GM18867 (cell line): ENCODE measurements around the gene PCDHGB6.
"Not testable (repeated sequence)": the region's sequence is repeated elsewhere in the genome, so short reads cannot be mapped to it uniquely, and the experiment has no call there.

Experiments used
- ATAC-seq: cut with Tn5 transposase; IDR thresholded peaks from one replicate; pipeline ENCODE4 v1.9.1; 2021; ENCODE audit warnings: mild to moderate bottlenecking, moderate library complexity; ENCODE audit not compliant: unreplicated experiment

Gene PCDHGB6

DNA sequence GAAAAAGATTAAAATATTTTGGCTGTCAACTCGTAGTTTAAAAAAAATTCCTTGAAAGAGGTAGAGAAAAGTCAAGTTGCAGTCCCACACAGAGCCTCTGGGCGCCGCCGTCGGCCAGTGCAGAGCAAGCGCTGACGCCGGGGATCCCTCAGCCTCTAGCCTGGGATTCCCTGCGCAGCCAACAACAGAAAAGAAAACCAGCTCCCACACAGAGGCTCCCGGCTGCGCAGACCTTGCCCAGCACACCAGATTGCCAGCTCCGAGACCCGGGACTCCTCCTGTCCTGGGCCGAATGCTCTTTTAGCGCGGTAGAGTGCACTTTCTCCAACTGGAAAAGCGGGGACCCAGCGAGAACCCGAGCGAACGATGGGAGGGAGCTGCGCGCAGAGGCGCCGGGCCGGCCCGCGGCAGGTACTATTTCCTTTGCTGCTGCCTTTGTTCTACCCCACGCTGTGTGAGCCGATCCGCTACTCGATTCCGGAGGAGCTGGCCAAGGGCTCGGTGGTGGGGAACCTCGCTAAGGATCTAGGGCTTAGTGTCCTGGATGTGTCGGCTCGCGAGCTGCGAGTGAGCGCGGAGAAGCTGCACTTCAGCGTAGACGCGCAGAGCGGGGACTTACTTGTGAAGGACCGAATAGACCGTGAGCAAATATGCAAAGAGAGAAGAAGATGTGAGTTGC lies 9.8 kb downstream of the PCDHGB6 start, which contains the start of gene PCDHGB7:
TSS of gene PCDHGB7 (plus strand) at position 184 of the 679 bp plus-strand sequence. CDS start at position 367, 183 bp downstream.
- ATAC-seq, result peak; percentile 57

DNA sequence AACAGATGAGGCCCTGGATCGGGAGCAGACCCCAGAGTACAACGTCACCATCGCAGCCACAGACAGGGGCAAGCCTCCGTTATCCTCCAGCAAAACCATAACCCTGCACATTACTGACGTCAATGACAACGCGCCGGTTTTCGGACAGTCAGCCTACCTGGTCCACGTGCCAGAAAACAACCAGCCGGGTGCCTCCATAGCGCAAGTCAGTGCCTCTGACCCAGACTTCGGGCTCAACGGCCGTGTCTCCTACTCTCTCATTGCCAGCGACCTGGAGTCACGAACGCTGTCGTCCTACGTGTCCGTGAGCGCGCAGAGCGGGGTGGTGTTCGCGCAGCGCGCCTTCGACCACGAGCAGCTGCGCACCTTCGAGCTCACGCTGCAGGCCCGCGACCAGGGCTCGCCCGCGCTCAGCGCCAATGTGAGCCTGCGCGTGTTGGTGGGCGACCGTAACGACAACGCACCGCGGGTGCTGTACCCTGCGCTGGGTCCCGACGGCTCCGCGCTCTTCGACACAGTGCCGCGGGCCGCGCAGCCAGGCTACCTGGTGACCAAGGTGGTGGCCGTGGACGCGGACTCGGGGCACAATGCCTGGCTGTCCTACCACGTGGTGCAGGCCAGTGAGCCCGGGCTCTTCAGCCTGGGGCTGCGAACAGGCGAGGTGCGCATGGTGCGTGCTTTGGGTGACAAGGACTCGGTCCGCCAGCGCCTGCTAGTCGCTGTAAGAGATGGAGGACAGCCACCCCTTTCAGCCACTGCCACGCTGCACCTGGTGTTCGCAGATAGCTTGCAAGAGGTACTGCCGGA lies 11.5 kb downstream of the PCDHGB6 start:
- no peak for ATAC-seq

DNA sequence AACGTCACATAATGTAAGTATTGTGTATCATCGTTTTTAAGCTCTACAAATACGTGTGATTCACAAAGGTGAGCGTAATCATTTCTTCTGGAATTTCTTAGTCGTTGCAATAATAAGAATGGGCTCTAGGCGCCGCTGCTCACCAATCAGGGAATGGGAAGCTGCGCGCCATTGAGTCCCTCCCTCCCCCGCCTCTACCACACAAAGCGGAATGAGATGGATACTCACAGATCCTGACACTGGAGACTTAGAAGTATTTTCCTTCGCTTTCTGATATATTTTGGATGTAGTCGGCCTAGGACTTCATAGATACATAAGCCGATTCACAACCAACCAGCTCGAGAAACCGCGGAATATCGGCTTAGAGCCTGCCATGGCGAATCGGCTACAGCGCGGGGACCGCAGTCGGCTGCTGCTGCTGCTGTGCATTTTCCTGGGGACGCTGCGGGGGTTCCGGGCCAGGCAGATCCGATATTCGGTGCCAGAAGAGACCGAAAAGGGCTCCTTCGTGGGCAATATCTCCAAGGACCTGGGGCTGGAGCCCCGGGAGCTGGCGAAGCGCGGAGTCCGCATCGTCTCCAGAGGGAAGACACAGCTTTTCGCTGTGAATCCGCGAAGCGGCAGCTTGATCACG lies 13.2 kb downstream of the PCDHGB6 start, which contains the start of gene PCDHGA11:
TSS of gene PCDHGA11 (plus strand) at position 197 of the 634 bp plus-strand sequence. CDS start at position 374, 177 bp downstream.
- no peak for ATAC-seq

DNA sequence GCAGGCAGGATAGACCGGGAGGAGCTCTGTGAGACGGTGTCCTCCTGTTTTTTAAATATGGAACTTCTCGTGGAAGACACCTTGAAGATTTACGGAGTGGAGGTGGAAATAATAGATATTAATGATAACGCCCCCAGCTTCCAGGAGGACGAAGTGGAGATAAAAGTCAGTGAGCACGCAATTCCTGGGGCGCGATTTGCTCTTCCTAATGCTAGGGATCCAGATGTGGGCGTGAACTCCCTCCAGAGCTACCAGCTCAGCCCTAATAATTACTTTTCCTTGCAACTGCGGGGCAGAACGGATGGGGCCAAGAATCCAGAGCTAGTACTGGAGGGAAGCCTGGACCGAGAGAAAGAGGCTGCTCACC lies 13.7 kb downstream of the PCDHGB6 start:
- ATAC-seq, result no peak

DNA sequence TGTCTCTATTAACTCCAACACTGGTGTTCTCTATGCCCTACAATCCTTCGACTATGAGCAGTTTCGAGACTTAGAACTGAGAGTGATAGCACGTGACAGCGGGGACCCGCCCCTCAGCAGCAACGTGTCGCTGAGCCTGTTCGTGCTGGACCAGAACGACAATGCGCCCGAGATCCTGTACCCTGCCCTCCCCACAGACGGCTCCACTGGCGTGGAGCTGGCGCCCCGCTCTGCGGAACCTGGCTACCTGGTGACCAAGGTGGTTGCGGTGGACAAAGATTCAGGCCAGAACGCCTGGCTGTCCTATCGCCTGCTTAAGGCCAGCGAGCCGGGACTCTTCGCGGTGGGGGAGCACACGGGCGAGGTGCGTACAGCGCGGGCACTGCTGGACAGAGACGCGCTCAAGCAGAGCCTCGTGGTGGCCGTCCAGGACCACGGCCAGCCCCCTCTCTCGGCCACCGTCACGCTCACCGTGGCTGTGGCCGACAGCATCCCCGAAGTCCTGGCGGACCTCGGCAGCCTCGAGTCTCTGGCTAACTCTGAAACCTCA lies 15.0 kb downstream of the PCDHGB6 start:
- ATAC-seq, result no peak

DNA sequence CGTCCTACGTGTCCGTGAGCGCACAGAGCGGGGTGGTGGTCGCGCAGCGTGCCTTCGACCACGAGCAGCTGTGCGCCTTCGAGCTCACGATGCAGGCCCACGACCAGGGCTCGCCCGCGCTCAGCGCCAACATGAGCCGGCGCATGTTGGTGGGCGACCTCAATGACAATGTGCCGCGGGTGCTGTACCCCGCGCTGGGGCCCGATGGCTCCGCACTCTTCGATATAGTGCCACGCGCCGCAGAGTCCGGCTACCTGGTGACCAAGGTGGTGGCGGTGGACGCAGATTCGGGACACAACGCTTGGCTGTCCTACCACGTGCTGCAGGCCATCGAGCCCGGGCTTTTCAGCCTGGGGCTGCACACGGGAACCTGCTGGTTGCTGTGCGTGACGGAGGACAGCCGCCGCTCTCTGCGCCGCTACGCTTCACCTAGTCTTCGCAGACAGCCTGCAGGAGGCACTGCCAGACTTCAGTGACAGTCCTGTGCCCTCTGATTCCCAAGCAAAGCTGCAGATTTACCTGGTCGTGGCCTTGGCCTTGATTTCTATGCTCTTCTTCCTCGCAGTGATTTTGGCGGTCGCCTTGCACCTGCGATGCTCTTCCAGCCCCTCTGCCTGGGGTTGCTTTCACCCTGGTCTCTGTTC lies 20.1 kb downstream of the PCDHGB6 start:
- ATAC-seq, result no peak

DNA sequence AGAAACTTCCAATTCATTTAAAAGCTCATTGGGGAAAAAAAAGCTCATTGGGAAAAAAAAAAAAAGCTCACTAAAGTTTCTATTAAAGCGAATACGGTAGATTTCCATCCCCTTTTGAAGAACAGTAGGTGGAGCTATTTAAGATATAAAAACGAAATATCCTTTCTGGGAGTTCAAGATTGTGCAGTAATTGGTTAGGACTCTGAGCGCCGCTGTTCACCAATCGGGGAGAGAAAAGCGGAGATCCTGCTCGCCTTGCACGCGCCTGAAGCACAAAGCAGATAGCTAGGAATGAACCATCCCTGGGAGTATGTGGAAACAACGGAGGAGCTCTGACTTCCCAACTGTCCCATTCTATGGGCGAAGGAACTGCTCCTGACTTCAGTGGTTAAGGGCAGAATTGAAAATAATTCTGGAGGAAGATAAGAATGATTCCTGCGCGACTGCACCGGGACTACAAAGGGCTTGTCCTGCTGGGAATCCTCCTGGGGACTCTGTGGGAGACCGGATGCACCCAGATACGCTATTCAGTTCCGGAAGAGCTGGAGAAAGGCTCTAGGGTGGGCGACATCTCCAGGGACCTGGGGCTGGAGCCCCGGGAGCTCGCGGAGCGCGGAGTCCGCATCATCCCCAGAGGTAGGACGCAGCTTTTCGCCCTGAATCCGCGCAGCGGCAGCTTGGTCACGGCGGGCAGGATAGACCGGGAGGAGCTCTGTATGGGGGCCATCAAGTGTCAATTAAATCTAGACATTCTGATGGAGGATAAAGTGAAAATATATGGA lies 22.7 kb downstream of the PCDHGB6 start, which contains the start of gene PCDHGA12:
TSS of gene PCDHGA12 (plus strand) at position 176 of the 782 bp plus-strand sequence. CDS start at position 429, 253 bp downstream.
- peak; percentile 86 for ATAC-seq

DNA sequence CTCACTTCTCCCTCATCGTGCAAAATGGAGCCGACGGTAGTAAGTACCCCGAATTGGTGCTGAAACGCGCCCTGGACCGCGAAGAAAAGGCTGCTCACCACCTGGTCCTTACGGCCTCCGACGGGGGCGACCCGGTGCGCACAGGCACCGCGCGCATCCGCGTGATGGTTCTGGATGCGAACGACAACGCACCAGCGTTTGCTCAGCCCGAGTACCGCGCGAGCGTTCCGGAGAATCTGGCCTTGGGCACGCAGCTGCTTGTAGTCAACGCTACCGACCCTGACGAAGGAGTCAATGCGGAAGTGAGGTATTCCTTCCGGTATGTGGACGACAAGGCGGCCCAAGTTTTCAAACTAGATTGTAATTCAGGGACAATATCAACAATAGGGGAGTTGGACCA lies 23.5 kb downstream of the PCDHGB6 start:
- peak; percentile 53 for ATAC-seq

DNA sequence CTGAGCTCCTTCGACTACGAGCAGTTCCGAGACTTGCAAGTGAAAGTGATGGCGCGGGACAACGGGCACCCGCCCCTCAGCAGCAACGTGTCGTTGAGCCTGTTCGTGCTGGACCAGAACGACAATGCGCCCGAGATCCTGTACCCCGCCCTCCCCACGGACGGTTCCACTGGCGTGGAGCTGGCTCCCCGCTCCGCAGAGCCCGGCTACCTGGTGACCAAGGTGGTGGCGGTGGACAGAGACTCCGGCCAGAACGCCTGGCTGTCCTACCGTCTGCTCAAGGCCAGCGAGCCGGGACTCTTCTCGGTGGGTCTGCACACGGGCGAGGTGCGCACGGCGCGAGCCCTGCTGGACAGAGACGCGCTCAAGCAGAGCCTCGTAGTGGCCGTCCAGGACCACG lies 24.5 kb downstream of the PCDHGB6 start:
- not testable (repeated sequence) for ATAC-seq

DNA sequence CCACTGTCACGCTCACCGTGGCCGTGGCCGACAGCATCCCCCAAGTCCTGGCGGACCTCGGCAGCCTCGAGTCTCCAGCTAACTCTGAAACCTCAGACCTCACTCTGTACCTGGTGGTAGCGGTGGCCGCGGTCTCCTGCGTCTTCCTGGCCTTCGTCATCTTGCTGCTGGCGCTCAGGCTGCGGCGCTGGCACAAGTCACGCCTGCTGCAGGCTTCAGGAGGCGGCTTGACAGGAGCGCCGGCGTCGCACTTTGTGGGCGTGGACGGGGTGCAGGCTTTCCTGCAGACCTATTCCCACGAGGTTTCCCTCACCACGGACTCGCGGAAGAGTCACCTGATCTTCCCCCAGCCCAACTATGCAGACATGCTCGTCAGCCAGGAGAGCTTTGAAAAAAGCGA lies 24.9 kb downstream of the PCDHGB6 start:
- ATAC-seq, result not testable (repeated sequence)

DNA sequence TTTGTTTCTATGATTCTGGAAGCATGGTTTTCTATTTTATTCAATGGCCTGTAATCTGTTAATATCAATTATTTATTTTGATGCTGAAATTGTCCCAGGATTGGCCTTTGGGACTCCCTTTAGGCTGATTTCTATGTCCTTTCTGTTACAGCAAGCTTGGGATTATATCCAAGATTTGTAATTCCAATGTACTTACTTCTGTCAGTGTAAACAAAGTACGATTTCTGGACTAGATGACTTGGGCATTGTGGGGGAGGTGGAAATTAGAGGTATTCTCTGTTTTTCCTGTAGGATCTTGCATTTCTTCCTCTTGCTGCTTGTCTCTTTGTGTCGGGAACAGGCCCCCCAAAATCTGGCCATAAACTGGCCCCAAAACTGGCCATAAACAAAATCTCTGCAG lies 26.2 kb downstream of the PCDHGB6 start:
- ATAC-seq, result no peak

DNA sequence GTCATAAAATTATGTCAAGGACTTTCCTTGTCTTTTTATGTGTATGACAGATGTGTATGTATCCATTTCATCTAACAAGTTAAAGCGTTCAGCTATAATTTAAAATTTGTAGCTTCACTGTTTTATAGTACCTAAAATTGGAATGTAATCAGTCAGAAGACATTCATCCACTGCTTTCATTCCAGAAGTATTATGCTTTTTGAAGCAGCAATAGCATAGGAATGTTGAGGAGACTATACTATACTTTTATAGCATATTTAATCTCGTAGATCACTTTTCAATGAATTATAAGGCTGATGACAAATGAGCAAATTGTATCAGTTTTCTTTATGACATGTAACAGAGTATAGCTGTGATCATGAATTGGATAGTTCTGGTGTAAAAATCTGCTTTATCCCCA lies 29.4 kb downstream of the PCDHGB6 start:
- no peak for ATAC-seq

DNA sequence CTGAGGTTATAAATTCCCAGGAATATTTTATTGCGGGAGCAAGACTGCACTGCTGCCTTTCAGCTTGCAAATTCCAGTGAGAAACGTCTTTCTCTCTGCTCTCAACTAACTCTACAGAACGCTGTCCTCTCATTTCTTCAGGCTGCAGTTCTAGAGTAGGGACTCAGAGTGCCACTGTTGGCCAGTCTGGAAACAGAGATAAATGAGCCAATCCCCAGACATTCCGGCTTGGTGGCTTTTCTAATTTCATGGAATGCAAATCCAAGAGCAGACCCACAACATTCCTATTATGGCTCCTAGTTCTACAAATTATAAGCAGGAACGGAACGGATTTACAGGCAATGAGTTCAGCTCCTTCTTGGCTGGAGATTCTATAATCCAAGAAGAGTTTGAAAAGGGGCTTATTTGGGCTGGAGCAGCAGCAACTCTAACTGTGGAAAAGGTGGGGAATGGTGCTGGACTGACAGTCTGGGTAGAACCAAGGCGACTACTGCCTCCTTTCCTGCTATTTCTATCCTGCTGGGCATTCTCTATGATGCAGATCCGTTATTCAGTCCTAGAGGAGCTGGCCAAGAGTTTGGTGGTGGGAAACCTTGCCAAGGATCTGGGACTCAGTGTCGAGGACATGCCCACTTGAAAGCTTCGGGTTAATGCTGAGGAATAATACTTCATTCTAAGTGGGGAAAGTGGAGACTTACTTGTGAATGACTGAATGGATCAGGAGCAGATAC lies 31.8 kb downstream of the PCDHGB6 start:
- no peak for ATAC-seq

DNA sequence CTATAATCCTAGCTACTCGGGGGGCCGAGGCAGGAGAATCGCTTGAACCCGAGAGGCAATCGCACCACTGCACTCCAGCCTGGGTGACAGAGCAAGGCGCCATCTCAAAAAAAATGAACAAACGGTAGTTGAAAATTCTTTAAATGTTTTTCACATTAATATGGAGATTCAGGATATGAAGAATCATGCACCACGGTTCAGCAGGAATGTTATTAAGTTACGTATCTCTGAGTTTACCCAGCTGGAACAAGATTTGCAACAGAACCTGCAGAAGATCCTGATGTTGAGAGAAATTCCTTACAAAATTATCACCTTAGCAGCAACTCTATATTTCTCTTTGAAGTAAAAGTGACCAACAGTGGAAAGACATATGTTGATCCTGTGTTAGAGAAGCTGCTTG lies 32.5 kb downstream of the PCDHGB6 start:
- ATAC-seq, result no peak

DNA sequence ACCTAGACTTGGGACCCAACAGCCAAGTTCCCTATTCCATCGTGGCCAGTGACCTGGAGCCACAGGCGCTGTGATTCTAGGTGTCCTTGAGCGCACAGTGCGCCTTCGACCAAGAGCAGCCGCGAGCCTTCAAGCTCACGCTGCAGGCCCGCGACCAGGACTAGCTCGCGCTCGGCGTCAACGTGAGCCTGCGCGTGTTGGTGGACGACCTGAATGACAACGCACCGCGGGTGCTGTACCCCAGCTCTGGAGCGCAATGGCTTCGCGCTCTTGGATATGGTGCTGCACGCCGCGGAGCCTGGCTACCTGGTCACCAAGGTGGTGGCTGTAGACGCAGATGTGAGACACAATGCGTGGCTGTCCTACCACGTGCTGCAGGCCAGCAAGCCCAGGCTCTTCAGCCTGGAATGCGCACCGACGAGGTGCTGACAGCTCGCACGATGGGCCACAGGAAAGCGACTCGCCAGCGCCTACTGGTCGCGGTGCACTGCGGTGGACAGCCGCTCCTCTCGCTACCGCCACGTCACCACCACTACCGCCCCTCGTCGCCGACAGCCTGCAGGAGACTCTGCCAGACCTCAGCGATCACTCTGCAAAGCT lies 33.9 kb downstream of the PCDHGB6 start:
- ATAC-seq, result no peak
